Measurements from ENCODE around the gene HMCN2. TPM values are rescaled to one million over a fixed set of nuclear protein-coding genes. Genes with fewer than 3 reads are reported as not detected.

Gene HMCN2
- total RNA-seq, 1 donor from 2014 or later = 5.8 TPM

DNA sequence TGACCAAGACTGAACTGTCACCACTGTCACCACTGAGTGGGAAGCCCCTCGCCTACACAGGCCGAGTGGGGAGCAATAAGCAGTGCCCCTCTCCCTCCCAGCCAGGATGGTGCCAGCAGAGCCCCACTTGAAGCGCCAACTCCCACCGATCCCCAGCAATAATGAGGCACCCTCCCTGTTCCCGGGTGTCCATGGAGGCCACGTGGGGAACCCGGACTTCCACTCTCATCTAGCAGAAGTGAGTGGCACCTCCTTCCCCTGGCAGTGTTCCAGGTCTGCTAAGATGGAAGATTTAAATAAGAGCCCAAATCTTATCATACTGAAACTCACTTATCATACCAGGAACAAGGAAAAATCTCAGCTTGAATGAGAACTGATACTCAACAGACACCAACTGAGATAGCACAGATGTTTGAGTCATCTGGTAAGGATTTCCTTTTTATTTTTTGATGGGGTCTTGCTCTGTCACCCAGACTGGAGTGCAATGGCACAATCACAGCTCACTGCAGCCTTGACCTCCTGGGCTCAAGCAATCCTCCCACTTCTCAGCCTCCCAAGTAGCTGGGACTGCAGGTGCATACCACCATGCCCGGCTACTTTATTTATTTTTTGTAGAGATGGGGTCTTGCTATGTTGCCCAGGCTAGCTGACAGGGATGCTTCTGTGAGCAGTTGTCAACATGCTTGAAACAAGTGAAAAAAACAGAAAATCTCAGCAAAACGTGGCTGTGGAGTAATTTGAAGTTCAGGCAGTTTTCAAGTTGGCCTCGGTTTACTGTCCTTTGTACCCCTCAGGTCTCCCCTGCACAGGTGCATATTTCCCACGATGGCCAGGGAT lies 149.6 kb downstream of the HMCN2 start:
- H3K4me3 Mint-ChIP-seq = no peak overlapping the region
- no peaks in the 10 kb centered on the region for H3K27me3 Mint-ChIP-seq (ENCODE audit: low read depth)

DNA sequence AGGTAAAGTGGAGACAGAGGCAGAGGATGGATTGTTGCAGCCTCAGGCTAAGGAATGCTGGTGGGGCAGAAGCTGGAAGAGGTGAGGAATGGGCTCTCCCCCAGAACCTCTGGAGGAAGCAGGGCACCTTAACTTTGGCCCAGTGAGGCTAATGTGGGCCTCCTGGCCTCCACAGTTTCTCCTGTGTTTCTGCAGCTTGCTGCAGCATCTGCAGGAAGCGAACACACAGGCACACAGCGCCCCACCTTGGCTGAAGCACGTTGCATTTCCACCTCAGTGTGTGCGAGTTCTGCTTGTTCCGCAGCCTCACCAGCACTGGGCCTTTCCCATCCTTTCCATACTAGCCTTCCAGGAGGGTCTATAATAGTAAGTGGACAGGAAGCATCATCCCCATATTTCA lies 152.0 kb downstream of the HMCN2 start:
- no peak overlapping the region for H3K4me3 Mint-ChIP-seq
- no peak for DNase-seq (ENCODE audit: low spot score in 2 of 2, unreplicated experiment in 2 of 2)
- no peak overlapping the region for H3K27ac Mint-ChIP-seq
- peaks cover 9% of the 10 kb centered on the region for H3K27me3 Mint-ChIP-seq (ENCODE audit: low read depth)
- H3K4me1 Mint-ChIP-seq = peaks cover 9% of the 10 kb centered on the region
- H3K36me3 Mint-ChIP-seq = no peaks in the 10 kb centered on the region
- H3K9me3 Mint-ChIP-seq = peaks cover 5% of the 10 kb centered on the region
- TF ChIP-seq, protein P1, sequence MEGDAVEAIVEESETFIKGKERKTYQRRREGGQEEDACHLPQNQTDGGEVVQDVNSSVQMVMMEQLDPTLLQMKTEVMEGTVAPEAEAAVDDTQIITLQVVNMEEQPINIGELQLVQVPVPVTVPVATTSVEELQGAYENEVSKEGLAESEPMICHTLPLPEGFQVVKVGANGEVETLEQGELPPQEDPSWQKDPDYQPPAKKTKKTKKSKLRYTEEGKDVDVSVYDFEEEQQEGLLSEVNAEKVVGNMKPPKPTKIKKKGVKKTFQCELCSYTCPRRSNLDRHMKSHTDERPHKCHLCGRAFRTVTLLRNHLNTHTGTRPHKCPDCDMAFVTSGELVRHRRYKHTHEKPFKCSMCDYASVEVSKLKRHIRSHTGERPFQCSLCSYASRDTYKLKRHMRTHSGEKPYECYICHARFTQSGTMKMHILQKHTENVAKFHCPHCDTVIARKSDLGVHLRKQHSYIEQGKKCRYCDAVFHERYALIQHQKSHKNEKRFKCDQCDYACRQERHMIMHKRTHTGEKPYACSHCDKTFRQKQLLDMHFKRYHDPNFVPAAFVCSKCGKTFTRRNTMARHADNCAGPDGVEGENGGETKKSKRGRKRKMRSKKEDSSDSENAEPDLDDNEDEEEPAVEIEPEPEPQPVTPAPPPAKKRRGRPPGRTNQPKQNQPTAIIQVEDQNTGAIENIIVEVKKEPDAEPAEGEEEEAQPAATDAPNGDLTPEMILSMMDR (IDR thresholded peaks at IDR 0.05; ENCODE audit: unreplicated experiment) = no peak

More for the DNA sequence above, 149.6 kb downstream of the HMCN2 start:
- H3K27ac Mint-ChIP-seq = no peak overlapping the region
- TF ChIP-seq, protein P1 (IDR thresholded peaks at IDR 0.05; ENCODE audit: unreplicated experiment) = no peak
- H3K9me3 Mint-ChIP-seq = peaks cover 5% of the 10 kb centered on the region
- H3K36me3 Mint-ChIP-seq = no peaks in the 10 kb centered on the region
- DNase-seq (ENCODE audit: low spot score in 2 of 2, unreplicated experiment in 2 of 2) = no peak
- peaks cover 3% of the 10 kb centered on the region for H3K4me1 Mint-ChIP-seq

DNA sequence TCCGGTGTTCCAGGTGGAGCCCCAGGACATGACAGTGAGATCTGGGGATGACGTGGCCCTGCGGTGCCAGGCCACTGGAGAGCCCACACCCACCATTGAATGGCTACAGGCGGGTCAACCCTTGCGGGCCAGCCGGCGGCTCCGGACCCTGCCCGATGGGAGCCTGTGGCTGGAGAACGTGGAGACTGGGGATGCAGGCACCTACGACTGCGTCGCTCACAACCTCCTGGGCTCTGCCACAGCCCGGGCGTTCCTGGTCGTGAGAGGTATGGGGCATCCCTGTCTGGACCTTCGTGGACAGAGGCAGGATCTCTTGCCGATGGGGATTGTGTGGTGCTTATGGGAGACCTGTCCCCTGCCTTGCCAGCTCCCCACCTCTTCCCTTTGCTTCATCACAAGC lies 153.2 kb downstream of the HMCN2 start:
- no peak overlapping the region for H3K27ac Mint-ChIP-seq
- no peak overlapping the region for H3K4me3 Mint-ChIP-seq
- peaks cover 9% of the 10 kb centered on the region for H3K4me1 Mint-ChIP-seq
- no peak for DNase-seq (ENCODE audit: low spot score in 2 of 2, unreplicated experiment in 2 of 2)
- peaks cover 5% of the 10 kb centered on the region for H3K9me3 Mint-ChIP-seq
- H3K27me3 Mint-ChIP-seq (ENCODE audit: low read depth) = peaks cover 9% of the 10 kb centered on the region
- TF ChIP-seq, protein P1 (IDR thresholded peaks at IDR 0.05; ENCODE audit: unreplicated experiment) = no peak
- H3K36me3 Mint-ChIP-seq = no peaks in the 10 kb centered on the region

DNA sequence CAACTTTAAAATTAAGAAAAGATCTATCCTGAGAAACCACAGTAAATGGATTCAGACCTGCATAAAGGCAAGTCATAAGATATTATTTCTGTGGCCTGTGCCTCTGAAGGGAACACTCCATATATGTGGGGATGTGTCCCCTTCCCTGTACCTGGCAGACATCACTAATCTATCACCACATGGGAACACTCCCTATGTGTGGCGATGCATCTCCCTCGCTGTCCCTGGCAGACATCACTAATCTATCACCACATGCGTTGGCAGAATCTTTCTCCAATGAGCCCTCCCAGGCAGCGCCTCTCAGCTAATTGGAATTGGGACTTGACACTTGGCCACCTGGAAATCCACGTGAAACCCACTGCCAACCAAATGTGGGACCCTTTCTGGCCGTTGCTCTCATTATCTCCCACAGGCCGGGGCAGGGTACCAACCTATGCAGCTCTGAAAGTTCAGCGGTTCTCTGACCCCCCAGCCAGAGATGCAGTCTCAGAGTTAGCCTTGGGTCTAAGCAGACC lies 154.0 kb downstream of the HMCN2 start:
- Mint-ChIP-seq H3K27me3 (ENCODE audit: low read depth) (peaks cover 9% of the 10 kb centered on the region), H3K4me1 (peaks cover 9% of the 10 kb centered on the region), H3K4me3 (no peak overlapping the region), H3K9me3 (peaks cover 5% of the 10 kb centered on the region), H3K27ac (no peak overlapping the region), H3K36me3 (no peaks in the 10 kb centered on the region)
- no peak for DNase-seq (ENCODE audit: low spot score in 2 of 2, unreplicated experiment in 2 of 2)
- TF ChIP-seq, protein P1 (IDR thresholded peaks at IDR 0.05; ENCODE audit: unreplicated experiment) = no peak

DNA sequence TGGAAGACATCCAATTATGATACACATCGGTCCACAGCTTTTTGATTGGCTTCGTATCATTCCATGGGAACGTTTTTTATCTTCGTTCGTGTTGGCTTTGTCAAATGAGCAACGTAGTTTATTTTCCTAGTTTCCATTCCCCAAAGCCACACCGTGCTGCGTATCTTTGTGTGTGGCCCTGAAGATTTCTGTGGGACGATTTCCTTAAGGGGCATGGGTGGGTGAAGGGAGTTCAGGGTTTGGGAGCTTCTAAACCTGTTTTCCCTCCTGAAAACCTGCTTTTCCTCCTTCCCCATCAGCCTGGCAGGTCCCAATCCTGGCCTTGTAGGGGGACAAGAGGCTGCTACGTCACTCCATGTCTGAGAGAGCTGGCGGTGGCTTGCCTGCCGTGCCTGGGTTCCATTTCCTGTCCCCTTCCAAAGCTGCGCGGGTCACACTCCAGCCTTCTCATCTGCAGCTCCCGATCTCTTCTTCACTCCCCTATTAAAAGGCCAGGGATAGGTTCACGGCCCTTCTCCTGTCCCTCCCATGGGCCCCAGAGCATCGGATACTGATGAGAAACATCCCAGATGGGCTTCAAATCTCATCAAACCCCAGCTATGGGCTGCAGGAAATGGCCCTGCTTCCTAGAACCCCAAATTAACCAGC lies 155.7 kb downstream of the HMCN2 start:
- Mint-ChIP-seq H3K27ac (no peak overlapping the region), H3K4me1 (peaks cover 6% of the 10 kb centered on the region)
- TF ChIP-seq, protein P1 (IDR thresholded peaks at IDR 0.05; ENCODE audit: unreplicated experiment) = no peak

More for the DNA sequence above, 155.7 kb downstream of the HMCN2 start:
- H3K36me3 Mint-ChIP-seq = no peaks in the 10 kb centered on the region
- no peak overlapping the region for H3K4me3 Mint-ChIP-seq
- peaks cover 9% of the 10 kb centered on the region for H3K27me3 Mint-ChIP-seq (ENCODE audit: low read depth)
- H3K9me3 Mint-ChIP-seq = peaks cover 5% of the 10 kb centered on the region
- no peak for DNase-seq (ENCODE audit: low spot score in 2 of 2, unreplicated experiment in 2 of 2)

Measured in mesothelial cell of epicardium (in vitro differentiated cells).